OCI-LY3 (cell line): ENCODE measurements around the gene SCUBE3.

Experiments
- EZH2phosphoT487 ChIP-seq: fragments of 200-600 bp; shearing (Covaris generic); IDR thresholded peaks from 2 replicates; pipeline ENCODE4 v1.6.1; 2018; ENCODE audit warnings: antibody characterized with exemption, mixed run types, low read depth
- TF ChIP-seq, protein P1 (sequence below): fragments of 200-600, 300-600 bp; sonication (generic); IDR thresholded peaks from 2 replicates; pipeline ENCODE4 v1.5.1; 2014; ENCODE audit warnings: antibody characterized with exemption, low read length, low read depth

DNA sequence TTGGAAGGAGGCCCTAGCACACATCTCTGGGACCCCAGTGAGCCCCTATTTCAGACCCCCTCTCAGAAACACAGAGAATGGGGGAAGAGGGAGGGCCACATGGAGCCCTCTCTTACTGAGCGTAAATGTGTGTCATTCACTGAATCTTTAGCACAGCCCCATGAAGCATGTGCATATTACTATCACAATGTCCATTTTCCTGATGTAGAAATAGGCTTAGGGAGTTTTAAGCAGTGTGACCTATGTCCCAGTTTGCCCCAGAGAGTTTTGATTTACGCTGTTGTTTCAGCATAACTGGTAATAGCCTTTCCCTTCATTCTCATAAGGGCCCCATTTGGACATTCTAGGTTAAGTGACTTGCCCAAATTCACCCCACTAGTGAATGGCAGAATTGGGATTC is 47.6 kb upstream of the SCUBE3 start:
- TF ChIP-seq, protein P1, sequence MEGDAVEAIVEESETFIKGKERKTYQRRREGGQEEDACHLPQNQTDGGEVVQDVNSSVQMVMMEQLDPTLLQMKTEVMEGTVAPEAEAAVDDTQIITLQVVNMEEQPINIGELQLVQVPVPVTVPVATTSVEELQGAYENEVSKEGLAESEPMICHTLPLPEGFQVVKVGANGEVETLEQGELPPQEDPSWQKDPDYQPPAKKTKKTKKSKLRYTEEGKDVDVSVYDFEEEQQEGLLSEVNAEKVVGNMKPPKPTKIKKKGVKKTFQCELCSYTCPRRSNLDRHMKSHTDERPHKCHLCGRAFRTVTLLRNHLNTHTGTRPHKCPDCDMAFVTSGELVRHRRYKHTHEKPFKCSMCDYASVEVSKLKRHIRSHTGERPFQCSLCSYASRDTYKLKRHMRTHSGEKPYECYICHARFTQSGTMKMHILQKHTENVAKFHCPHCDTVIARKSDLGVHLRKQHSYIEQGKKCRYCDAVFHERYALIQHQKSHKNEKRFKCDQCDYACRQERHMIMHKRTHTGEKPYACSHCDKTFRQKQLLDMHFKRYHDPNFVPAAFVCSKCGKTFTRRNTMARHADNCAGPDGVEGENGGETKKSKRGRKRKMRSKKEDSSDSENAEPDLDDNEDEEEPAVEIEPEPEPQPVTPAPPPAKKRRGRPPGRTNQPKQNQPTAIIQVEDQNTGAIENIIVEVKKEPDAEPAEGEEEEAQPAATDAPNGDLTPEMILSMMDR = no peak
- TF ChIP-seq EZH2phosphoT487 = no peak
